Rectal smooth muscle tissue (tissue), 1 donor: Measurements from ENCODE around the gene FCRL6.

ENCODE experiments used
- H3K27ac ChIP-seq: one replicate; pipeline ENCODE4 v1.7.0; 2013; ENCODE audit warnings: low read depth, low read length, inconsistent platforms
- H3K27me3 ChIP-seq: one replicate; pipeline ENCODE4 v1.7.0; 2013; ENCODE audit warnings: low read length; ENCODE audit not compliant: control insufficient read depth, insufficient read depth
- H3K36me3 ChIP-seq: one replicate; pipeline ENCODE4 v1.7.0; 2013; ENCODE audit warnings: low read length; ENCODE audit not compliant: control insufficient read depth, insufficient read depth
- H3K4me1 ChIP-seq: one replicate; pipeline ENCODE4 v1.7.0; 2013; ENCODE audit warnings: low read length; ENCODE audit not compliant: control insufficient read depth, insufficient read depth
- H3K4me3 ChIP-seq: one replicate; pipeline ENCODE4 v1.7.0; 2013; ENCODE audit warnings: low read length
- H3K9ac ChIP-seq: one replicate; pipeline ENCODE4 v1.7.0; 2013; ENCODE audit warnings: low read length

FCRL6 gene

GRCh38 chr1:159780583-159781582 is 21.3 kb upstream of the FCRL6 start, which contains the start of gene DUSP23:
DUSP23 (plus strand) TSS chr1:159780962; CDS start chr1:159781101, 139 bp downstream.
- H3K4me1 ChIP-seq: no peaks in the 10 kb centered on the region
- no peaks in the 10 kb centered on the region for H3K27me3 ChIP-seq
- H3K36me3 ChIP-seq: no peaks in the 10 kb centered on the region
- H3K27ac ChIP-seq: peak within 1 kb of the TSS; percentile 61
- peak within 1 kb of the TSS; percentile 87 for H3K4me3 ChIP-seq
- no peak within 1 kb of the TSS for H3K9ac ChIP-seq

- Histone ChIP-seq H3K4me3 (peak overlapping the region; percentile 87), H3K27ac (no peak overlapping the region)
Observed at GRCh38 chr1:159781992-159782391, 20.2 kb upstream of the FCRL6 start.

GRCh38 chr1:159783724-159784123 is 18.4 kb upstream of the FCRL6 start:
- H3K27ac ChIP-seq: no peak overlapping the region

More at GRCh38 chr1:159781992-159782391, 20.2 kb upstream of the FCRL6 start:
- no peaks in the 10 kb centered on the region for H3K4me1 ChIP-seq
- no peak overlapping the region for H3K9ac ChIP-seq
- no peaks in the 10 kb centered on the region for H3K36me3 ChIP-seq
- H3K27me3 ChIP-seq: no peaks in the 10 kb centered on the region

GRCh38 chr1:159786465-159786864 is 15.7 kb upstream of the FCRL6 start:
- Histone ChIP-seq H3K36me3 (no peaks in the 10 kb centered on the region), H3K27ac (no peak overlapping the region), H3K4me3 (no peak overlapping the region), H3K9ac (no peak overlapping the region), H3K27me3 (no peaks in the 10 kb centered on the region), H3K4me1 (no peaks in the 10 kb centered on the region)

More at GRCh38 chr1:159783724-159784123, 18.4 kb upstream of the FCRL6 start:
- no peaks in the 10 kb centered on the region for H3K27me3 ChIP-seq
- H3K4me3 ChIP-seq: no peak overlapping the region
- H3K36me3 ChIP-seq: no peaks in the 10 kb centered on the region
- no peak overlapping the region for H3K9ac ChIP-seq
- H3K4me1 ChIP-seq: no peaks in the 10 kb centered on the region

- Histone ChIP-seq H3K36me3 (no peaks in the 10 kb centered on the region), H3K27ac (no peak overlapping the region), H3K4me1 (no peaks in the 10 kb centered on the region), H3K27me3 (no peaks in the 10 kb centered on the region), H3K4me3 (no peak overlapping the region), H3K9ac (no peak overlapping the region)
Observed at GRCh38 chr1:159786966-159787365, 15.2 kb upstream of the FCRL6 start.

- no peak overlapping the region for H3K9ac ChIP-seq
- H3K27ac ChIP-seq: no peak overlapping the region
- H3K36me3 ChIP-seq: no peaks in the 10 kb centered on the region
- no peaks in the 10 kb centered on the region for H3K4me1 ChIP-seq
- H3K27me3 ChIP-seq: no peaks in the 10 kb centered on the region
- no peak overlapping the region for H3K4me3 ChIP-seq
Observed at GRCh38 chr1:159790237-159790917, 11.8 kb upstream of the FCRL6 start.

- Histone ChIP-seq H3K27ac (no peak overlapping the region), H3K27me3 (no peaks in the 10 kb centered on the region), H3K4me3 (no peak overlapping the region), H3K36me3 (no peaks in the 10 kb centered on the region), H3K9ac (no peak overlapping the region), H3K4me1 (no peaks in the 10 kb centered on the region)
Observed at GRCh38 chr1:159791031-159791430, 11.1 kb upstream of the FCRL6 start.

- no peaks in the 10 kb centered on the region for H3K4me1 ChIP-seq
Observed at GRCh38 chr1:159791461-159791860, 10.7 kb upstream of the FCRL6 start.

GRCh38 chr1:159795534-159795933 is 6.6 kb upstream of the FCRL6 start:
- Histone ChIP-seq H3K4me3 (no peak overlapping the region), H3K27me3 (no peaks in the 10 kb centered on the region), H3K9ac (no peak overlapping the region), H3K36me3 (no peaks in the 10 kb centered on the region), H3K4me1 (no peaks in the 10 kb centered on the region), H3K27ac (no peak overlapping the region)

More at GRCh38 chr1:159791461-159791860, 10.7 kb upstream of the FCRL6 start:
- Histone ChIP-seq H3K9ac (no peak overlapping the region), H3K36me3 (no peaks in the 10 kb centered on the region), H3K27me3 (no peaks in the 10 kb centered on the region), H3K4me3 (no peak overlapping the region), H3K27ac (no peak overlapping the region)

- H3K36me3 ChIP-seq: no peaks in the 10 kb centered on the region
- H3K9ac ChIP-seq: no peak overlapping the region
- H3K27me3 ChIP-seq: no peaks in the 10 kb centered on the region
- H3K27ac ChIP-seq: no peak overlapping the region
- H3K4me3 ChIP-seq: no peak overlapping the region
- no peaks in the 10 kb centered on the region for H3K4me1 ChIP-seq
Observed at GRCh38 chr1:159798893-159799292, 3.3 kb upstream of the FCRL6 start.

- Histone ChIP-seq H3K36me3 (no peaks in the 10 kb centered on the region), H3K4me3 (no peak overlapping the region), H3K27ac (no peak overlapping the region), H3K27me3 (no peaks in the 10 kb centered on the region), H3K4me1 (no peaks in the 10 kb centered on the region), H3K9ac (no peak overlapping the region)
Observed at GRCh38 chr1:159799446-159799985, 2.6 kb upstream of the FCRL6 start.

- H3K9ac ChIP-seq: no peak overlapping the region
- H3K4me3 ChIP-seq: no peak overlapping the region
- H3K36me3 ChIP-seq: no peaks in the 10 kb centered on the region
- no peaks in the 10 kb centered on the region for H3K27me3 ChIP-seq
- H3K27ac ChIP-seq: no peak overlapping the region
- no peaks in the 10 kb centered on the region for H3K4me1 ChIP-seq
Observed at GRCh38 chr1:159800177-159800930, 1.8 kb upstream of the FCRL6 start.
